Endothelial cell (in vitro differentiated cells): ENCODE measurements around the gene ARL8B. TPM values are rescaled to one million over a fixed set of nuclear protein-coding genes. Genes with fewer than 3 reads are reported as not detected.

Experiments used
- DNase-seq: peaks from one replicate; pipeline ENCODE4 v3.0.0; 2021; ENCODE audit warnings: low spot score
- H3K27ac Mint-ChIP-seq: one replicate; pipeline ENCODE4 v1.8.0; 2021; ENCODE audit warnings: mixed read lengths, inconsistent platforms; ENCODE audit not compliant: unreplicated experiment
- H3K27me3 Mint-ChIP-seq: one replicate; pipeline ENCODE4 v1.8.0; 2021; ENCODE audit warnings: mild to moderate bottlenecking, moderate library complexity, mixed read lengths, inconsistent platforms; ENCODE audit not compliant: unreplicated experiment
- H3K36me3 Mint-ChIP-seq: one replicate; pipeline ENCODE4 v1.8.0; 2021; ENCODE audit warnings: mild to moderate bottlenecking, low read depth, mixed read lengths, inconsistent platforms; ENCODE audit not compliant: unreplicated experiment
- H3K4me1 Mint-ChIP-seq: one replicate; pipeline ENCODE4 v1.8.0; 2021; ENCODE audit warnings: mild to moderate bottlenecking, mixed read lengths, inconsistent platforms; ENCODE audit not compliant: unreplicated experiment
- H3K4me3 Mint-ChIP-seq: one replicate; pipeline ENCODE4 v1.8.0; 2021; ENCODE audit warnings: mild to moderate bottlenecking, mixed read lengths, inconsistent platforms; ENCODE audit not compliant: unreplicated experiment
- H3K9me3 Mint-ChIP-seq: one replicate; pipeline ENCODE4 v1.8.0; 2021; ENCODE audit warnings: mixed read lengths, inconsistent platforms; ENCODE audit not compliant: unreplicated experiment
- total RNA-seq: library from RNA; stranded (reverse); fragmentation: NEBNext Ultra II Directional; extraction: Animal tissue kit (Norgen Biotek cat#: 25700); gene quantifications from one replicate; pipeline ENCODE4 v1.2.1, GENCODE V29; 2021; ENCODE audit not compliant: unreplicated experiment
- TF ChIP-seq, protein P1 (sequence below): fragments of 200-600 bp; sonication (generic); IDR thresholded peaks from one replicate; pipeline ENCODE4 v1.5.0; 2021; ENCODE audit warnings: antibody characterized with exemption; ENCODE audit not compliant: unreplicated experiment

ARL8B gene
- total RNA-seq, 1 donor from 2014 or later = 34.4 TPM

DNA sequence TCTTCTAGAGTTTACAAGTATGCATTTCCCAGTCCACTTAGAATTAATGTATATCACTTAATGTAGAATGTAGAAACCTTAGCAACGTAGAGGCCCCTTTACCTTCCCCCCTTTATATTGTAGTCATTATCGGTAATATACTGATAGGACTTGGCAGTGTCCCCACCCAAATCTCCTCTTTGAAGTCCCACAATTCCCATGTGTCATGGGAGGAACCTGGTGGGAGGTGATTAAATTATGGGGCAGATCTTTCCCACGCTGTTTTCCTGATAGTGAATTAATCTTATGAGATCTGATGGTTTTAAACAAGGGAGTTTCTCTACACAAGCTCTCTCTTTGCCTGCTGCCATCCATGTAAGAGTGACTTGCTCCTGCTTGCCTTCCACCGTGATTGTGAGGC, 31.0 kb downstream of the ARL8B start:
- Mint-ChIP-seq H3K27me3 (no peaks in the 10 kb centered on the region), H3K4me3 (no peak overlapping the region), H3K36me3 (no peaks in the 10 kb centered on the region), H3K4me1 (no peaks in the 10 kb centered on the region), H3K9me3 (no peaks in the 10 kb centered on the region), H3K27ac (no peak overlapping the region)
- DNase-seq = no peak
- TF ChIP-seq, protein P1, sequence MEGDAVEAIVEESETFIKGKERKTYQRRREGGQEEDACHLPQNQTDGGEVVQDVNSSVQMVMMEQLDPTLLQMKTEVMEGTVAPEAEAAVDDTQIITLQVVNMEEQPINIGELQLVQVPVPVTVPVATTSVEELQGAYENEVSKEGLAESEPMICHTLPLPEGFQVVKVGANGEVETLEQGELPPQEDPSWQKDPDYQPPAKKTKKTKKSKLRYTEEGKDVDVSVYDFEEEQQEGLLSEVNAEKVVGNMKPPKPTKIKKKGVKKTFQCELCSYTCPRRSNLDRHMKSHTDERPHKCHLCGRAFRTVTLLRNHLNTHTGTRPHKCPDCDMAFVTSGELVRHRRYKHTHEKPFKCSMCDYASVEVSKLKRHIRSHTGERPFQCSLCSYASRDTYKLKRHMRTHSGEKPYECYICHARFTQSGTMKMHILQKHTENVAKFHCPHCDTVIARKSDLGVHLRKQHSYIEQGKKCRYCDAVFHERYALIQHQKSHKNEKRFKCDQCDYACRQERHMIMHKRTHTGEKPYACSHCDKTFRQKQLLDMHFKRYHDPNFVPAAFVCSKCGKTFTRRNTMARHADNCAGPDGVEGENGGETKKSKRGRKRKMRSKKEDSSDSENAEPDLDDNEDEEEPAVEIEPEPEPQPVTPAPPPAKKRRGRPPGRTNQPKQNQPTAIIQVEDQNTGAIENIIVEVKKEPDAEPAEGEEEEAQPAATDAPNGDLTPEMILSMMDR = no peak

DNA sequence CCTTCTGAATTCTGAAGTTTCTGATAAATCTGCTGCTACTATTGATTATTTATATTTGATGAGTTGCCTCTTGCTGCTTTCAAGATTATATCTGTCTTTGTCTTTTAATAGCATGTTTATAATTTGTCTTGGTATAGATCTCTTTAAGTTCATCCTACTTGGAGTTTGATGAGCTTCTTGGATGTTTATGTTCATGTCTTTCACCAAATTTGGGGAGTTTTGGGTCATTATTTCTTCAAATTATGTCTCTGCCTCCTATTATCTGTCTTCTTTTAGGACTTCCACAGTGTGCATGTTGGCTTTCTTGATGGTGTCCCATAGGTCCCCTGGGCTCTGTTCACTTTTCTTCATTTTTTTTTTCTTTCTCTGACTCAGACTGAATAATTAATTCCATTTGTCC, 33.1 kb downstream of the ARL8B start:
- no peak for DNase-seq
- TF ChIP-seq, protein P1 = no peak
- Mint-ChIP-seq H3K4me3 (no peak overlapping the region), H3K27me3 (no peaks in the 10 kb centered on the region), H3K4me1 (peaks cover under 1% of the 10 kb centered on the region), H3K36me3 (no peaks in the 10 kb centered on the region), H3K27ac (no peak overlapping the region), H3K9me3 (no peaks in the 10 kb centered on the region)

DNA sequence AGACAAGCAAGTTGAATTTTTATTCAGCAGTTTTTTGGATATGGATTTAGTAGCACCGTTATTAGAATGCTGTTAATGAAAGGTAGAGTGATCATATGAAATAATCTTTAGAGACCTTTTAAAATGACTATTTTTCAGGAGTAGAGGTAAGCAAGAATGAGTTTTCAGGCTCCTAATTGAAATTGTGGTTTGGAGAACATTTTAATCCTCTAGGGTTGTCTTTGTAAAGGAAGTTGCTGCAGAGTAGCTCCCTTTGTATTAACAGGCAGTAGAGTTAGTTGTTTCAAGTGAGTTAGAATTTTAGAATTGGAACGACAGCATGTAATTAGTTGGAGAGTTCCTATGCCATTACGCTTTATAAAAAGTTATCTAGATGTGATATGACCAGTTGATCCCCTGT, 38.2 kb downstream of the ARL8B start:
- Mint-ChIP-seq H3K9me3 (no peaks in the 10 kb centered on the region), H3K4me1 (peaks cover 10% of the 10 kb centered on the region), H3K27me3 (no peaks in the 10 kb centered on the region), H3K27ac (no peak overlapping the region), H3K36me3 (no peaks in the 10 kb centered on the region), H3K4me3 (no peak overlapping the region)
- TF ChIP-seq, protein P1 = no peak
- DNase-seq = no peak

DNA sequence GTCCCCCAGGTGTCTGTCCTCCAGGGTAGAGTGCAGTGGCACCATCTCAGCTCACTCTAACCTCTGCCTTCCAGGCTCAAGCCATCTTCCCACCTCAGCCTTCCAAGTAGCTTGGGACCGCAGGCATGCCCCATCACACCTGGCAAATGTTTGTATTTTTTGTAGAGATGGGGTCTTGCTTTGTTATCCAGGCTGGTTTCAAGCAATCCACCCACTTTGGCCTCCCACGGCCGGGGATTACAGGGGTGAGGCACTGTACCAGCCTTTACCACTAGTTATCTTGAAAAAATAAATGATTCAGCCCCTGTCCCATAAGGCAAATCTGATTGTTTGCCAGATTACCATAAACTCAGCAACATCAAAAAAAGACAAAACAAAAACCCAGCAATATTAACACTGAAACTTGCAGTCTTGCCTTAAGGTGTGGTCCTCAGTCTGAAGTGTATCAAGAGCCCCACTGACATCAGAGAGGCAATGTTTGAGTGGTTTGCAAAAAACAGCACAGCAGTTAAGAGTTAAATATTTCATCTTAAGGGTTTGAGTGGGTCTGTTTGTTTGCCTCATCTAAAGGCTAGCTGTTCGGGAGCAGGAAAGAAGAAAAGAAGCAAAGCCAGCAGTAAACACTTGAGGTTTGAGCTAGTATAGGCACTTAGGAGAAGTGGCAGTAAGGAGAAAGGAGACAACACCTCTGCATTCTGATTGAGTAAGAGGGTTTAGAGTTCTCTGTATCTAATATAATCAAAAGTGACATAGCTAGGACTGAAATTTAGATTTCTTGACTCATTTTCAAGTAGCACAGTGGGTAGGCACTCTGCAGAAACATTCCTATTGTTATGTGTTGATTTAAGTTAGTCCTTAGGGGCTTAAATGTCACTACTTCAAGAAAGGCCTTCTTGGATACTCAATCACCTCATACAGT, 39.1 kb downstream of the ARL8B start:
- no peak overlapping the region for H3K27ac Mint-ChIP-seq
- no peak overlapping the region for H3K4me3 Mint-ChIP-seq
- TF ChIP-seq, protein P1 = no peak
- no peaks in the 10 kb centered on the region for H3K36me3 Mint-ChIP-seq
- no peak for DNase-seq
- H3K4me1 Mint-ChIP-seq = peaks cover 10% of the 10 kb centered on the region
- no peaks in the 10 kb centered on the region for H3K9me3 Mint-ChIP-seq
- H3K27me3 Mint-ChIP-seq = no peaks in the 10 kb centered on the region

DNA sequence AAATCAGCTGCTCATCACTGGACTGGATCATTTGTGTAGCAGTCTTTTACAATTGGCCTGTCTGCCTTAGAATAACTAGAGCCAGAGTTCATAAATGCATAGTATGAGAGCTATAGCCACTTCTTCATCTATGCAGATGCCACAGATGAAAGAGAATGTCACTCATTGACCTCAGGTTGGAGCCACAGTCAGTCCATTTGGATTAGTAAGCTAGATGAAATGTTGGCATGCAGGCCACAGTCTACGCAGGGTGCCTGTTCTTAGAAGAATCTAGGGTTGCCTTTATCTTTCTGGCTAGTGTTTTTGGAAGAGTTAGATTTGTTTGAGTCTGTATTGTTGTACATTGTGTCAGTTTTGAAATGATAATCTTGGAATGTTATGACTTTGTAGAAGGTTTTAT, 40.0 kb downstream of the ARL8B start:
- H3K4me3 Mint-ChIP-seq = no peak overlapping the region
- no peaks in the 10 kb centered on the region for H3K27me3 Mint-ChIP-seq
- H3K36me3 Mint-ChIP-seq = no peaks in the 10 kb centered on the region
- no peak overlapping the region for H3K27ac Mint-ChIP-seq
- TF ChIP-seq, protein P1 = no peak
- H3K4me1 Mint-ChIP-seq = peaks cover 13% of the 10 kb centered on the region
- H3K9me3 Mint-ChIP-seq = no peaks in the 10 kb centered on the region
- no peak for DNase-seq
